GM18519 (cell line): ENCODE measurements around the gene SCN1A.
"Not testable (repeated sequence)": the region's sequence is repeated elsewhere in the genome, so short reads cannot be mapped to it uniquely, and the experiment has no call there.

Source experiments
- ATAC-seq: cut with Tn5 transposase; IDR thresholded peaks from one replicate; pipeline ENCODE4 v1.9.1; 2021; ENCODE audit warnings: mild to moderate bottlenecking, moderate library complexity; ENCODE audit not compliant: unreplicated experiment, low FRiP score

SCN1A gene

DNA sequence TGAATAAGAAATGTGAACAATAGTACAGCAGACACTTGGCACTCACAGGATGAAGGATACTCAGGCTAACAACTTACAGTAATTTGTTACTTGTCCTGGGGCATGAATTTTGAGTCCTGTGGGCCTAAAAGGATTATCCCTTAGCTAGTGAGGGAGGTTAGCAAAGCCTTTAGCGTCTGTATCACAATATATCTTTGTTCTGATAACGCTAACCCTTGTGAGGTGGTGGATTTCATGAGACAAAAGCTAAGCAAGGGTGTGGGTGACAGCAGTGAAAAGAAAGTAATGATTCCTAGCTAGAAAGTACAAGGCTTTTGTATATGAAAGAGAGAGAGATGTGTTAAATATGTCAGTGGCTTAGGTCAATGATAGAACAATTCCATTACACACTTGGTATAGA, 127.4 kb downstream of the SCN1A start:
- no peak for ATAC-seq

GRCh38 chr2:165990846-165991245, 137.0 kb downstream of the SCN1A start:
- no peak for ATAC-seq

- no peak for ATAC-seq
Measured at GRCh38 chr2:165989851-165990250, 138.0 kb downstream of the SCN1A start.

GRCh38 chr2:165985120-165985519, 142.7 kb downstream of the SCN1A start:
- ATAC-seq = no peak

GRCh38 chr2:165972161-165972560, 155.7 kb downstream of the SCN1A start:
- not testable (repeated sequence) for ATAC-seq

DNA sequence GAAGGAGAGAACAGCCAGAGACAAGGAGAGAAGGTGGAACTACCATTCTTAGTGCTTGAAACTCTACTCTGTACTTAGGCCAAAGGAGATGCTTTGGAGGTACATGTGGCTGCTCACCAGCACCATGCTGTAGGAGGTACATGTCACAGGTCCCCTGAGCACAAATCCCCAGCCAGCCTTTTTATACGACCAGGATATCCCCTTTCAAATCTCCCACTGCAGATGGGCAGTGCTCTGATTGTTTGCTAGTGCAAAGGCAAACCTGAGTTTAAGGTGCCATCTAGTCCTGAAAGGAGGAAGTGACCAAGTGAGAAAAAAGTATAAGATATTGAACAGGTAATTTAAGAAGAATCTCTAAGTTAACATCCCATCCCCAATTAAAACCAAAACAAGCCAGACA, 157.2 kb downstream of the SCN1A start:
- ATAC-seq = no peak

GRCh38 chr2:165969227-165969626, 158.6 kb downstream of the SCN1A start:
- ATAC-seq = no peak

DNA sequence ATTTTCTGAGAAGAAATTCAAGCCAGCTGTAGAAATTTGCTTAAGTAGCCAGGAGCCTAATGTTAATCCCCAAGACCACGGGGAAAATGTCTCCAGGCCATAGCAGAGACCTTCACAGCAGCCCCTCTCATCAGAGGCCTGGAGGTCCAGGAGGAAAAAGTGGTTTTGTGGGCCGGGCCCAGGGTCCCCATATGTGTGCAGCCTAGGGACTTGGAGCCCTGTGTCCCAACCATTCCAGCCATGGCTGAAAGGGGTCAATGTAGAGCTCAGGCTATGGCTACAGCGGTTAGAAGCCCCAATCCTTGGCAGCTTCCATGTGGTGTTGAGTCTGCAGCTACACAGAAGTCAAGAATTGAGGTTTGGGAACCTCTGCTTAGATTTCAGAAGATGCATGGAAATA, 160.1 kb downstream of the SCN1A start:
- no peak for ATAC-seq

DNA sequence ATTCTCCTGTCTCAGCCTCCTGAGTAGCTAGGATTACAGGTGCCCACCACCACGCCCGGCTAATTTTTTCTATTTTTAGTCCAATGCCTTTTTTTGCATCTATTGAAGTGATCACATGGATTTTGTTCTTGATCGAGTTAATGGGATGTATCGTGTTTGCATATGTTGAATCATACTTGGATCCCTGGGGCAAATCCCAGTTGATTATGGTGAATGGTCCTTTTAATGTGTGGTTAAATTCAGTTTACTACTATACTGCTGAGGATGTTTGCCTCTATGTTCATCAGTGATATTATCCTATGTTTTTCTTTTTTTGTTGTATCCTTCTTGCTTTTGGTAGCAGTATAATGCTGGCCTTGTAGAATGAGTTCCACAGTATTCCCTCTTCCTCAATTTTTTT, 166.0 kb downstream of the SCN1A start:
- ATAC-seq = no peak

- ATAC-seq = no peak
Measured at GRCh38 chr2:165959371-165959770, 168.4 kb downstream of the SCN1A start.

DNA sequence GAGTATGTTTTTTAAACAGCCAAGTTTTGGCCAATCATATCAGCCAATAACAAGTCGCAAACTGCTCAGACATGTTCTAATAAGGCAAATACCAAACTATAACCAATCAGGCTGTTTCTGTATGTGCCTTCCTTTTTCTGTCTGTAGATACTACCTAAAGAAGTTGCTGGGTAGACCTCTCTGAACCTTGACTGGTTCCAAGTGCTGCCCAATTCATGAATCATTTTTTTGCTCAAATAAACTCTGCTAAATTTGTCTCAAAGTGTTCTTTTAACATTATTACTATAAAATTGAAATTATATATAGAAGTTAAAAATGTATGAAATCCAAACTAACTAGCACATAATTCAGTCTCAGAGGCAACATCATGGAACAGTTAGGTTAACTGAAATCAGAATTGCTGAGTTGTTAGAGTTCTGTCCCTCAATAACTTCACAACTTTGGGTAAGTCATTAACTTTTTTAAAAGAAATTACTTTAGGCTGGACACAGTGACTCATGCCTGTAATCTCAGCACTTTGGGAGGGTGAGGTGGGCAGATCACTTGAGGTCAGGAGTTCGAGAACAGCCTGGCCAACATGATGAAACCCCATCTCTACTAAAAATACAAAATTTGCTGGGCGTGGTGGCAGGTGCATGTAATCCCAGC, 169.4 kb downstream of the SCN1A start:
- no peak for ATAC-seq

GRCh38 chr2:165957030-165957675, 170.7 kb downstream of the SCN1A start:
- ATAC-seq = no peak

DNA sequence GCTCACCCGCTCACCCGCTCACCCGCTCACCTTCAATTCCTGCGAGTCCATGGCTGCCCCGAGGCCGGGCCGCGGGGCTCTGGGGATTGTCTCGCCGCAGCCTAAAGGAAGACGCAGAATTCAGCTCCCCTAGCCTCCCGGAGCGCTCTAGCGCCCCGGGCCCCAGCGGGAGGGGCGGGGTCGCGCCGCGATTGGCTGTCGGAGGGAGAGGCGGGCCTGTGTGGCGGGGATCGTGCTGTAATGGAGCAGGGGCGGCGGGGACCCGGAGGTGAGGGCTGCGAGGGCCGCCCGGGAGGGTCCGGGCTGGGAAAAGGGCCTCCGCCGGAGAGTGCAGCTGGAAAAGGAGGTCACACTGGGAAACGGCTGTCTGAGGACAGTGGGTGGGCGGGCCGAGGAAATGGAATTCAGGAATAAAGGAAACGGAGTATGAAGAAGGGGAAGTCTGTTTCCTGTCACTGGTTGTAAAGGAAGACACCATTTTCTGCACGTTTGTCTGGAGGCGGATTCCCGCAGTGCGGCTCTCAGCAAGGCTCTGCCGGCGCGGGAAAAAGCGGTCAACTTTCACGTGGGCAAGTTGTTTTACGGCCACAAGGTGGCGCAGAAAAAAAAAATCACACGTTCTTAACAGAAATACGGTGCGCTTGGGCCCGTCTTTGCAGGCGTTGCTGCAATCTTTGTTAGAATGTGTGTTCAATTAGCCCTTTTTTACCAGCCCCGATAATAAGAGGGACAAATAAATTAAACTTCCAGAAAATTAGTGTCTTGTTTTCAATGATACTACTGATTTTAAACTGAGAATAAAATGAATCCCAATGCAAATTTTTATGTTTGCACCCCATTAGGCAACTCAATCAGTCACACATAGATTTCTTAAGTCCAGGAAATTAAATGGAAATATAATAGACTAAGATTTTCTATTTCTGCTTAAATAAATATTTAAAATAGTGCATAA, 173.9 kb downstream of the SCN1A start, which contains the start of gene TTC21B:
Gene TTC21B (minus strand): TSS at position 122 of the 952 bp plus-strand sequence. CDS start 71 bp downstream, at position 51.
- peak; percentile 82 for ATAC-seq

GRCh38 chr2:165953306-165953654, 174.5 kb downstream of the SCN1A start:
- ATAC-seq = peak; percentile 20

DNA sequence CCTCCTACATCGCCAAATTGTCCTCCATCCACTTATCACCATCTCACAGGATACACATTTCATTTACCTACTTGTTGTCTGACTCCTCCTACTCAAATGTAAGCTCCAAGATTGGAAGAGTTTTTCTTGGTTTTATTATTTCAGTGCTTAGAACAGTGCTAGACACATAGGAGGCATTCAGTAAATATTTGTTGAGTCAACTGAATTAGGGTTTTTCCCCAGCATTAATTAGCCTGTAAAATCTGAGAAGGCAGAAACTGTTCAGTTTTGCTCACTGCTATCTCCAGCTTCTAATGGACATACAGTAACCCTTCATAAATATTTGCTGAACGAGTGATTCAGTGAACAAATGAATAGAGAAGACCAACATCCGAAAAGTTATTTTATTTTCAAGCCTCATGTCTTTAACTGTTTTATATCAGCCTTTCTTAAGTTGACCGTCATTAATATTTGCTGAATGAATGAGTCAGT, 175.0 kb downstream of the SCN1A start:
- ATAC-seq = no peak

DNA sequence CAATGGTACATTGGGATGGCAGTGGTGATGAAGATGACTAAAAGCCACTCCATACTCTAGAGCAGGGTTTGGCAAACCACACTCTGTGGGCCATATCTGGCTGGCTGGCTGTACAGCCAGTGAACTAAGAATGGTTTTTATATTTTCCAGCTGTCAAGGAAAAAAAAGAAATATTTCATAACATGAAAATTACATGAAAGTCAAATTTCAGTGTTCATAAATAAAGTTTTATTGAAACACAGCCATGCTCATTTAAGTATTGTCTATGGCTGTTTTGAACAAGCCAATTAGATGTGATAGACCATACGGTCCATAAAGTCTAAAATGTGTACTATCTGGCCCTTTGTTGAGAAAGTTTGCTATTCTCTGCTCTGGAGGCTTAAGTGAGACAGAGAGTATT, 175.7 kb downstream of the SCN1A start:
- no peak for ATAC-seq

DNA sequence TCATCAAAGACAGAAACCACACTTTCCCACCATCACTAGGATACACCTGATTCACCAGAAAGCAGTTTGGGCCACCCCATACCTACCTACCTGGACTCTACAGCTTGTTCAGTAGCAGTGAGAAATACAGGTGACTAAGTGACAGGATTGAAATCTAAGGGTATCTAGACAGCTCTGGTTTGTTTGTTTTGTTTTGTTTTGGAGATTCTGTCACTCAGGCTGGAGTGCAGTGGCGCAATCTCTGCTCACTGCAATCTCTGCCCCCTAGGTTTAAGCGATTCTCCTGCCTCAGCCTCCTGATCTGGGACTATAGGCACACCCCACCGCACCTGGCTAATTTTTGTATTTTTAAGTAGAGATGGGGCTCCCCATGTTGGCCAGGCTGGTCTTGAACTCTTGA, 177.4 kb downstream of the SCN1A start:
- no peak for ATAC-seq

DNA sequence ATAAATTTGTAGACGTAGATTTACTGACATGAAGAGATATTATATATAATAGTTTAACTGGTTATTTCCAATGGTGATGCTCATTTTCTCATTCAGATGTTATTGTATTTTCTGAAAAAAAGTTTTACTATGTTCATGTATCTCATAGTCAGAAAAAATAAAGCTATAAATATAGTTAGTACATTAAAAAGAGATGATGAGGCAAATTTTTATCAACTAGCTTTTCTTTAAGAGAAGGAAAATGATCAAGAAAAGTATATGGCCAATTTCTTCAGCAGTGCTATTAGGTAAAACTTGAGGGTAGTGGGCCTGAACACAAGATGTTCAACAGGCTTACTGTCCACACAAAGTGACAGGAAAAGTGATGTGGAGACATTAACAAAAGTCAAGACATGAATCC, 186.0 kb downstream of the SCN1A start:
- ATAC-seq = no peak

- no peak for ATAC-seq
Measured at GRCh38 chr2:165938237-165938636, 189.6 kb downstream of the SCN1A start.
